ENCODE data around the gene MRPL53. TPM values are rescaled to one million over a fixed set of nuclear protein-coding genes. Genes with fewer than 3 reads are reported as not detected.

The MRPL53 gene
- total and polyA plus RNA-seq, 2 of the 13 experiments (the other 11 are each of a cell fraction or from before 2014, with no cell fraction given) = 34.3 to 51.9 TPM

- TF ChIP-seq ZNF773 (CRISPR knock-in tag; IDR thresholded peaks at IDR 0.05; ENCODE audit: borderline replicate concordance) = no peak
- no peak for TF ChIP-seq ZNF264 (CRISPR knock-in tag; IDR thresholded peaks at IDR 0.05)
- no peak for TF ChIP-seq ZNF34 (CRISPR knock-in tag; IDR thresholded peaks at IDR 0.05; ENCODE audit: borderline replicate concordance)
- TF ChIP-seq SSRP1 (CRISPR knock-in tag; IDR thresholded peaks at IDR 0.05) = peak; percentile 97
- peak; percentile 95 for TF ChIP-seq ZNF572 (CRISPR knock-in tag; IDR thresholded peaks at IDR 0.05)
- TF ChIP-seq ZBTB8A (CRISPR knock-in tag; IDR thresholded peaks at IDR 0.05; ENCODE audit: borderline replicate concordance, low read depth) = no peak
- TF ChIP-seq MIER3 (CRISPR knock-in tag; IDR thresholded peaks at IDR 0.05; ENCODE audit: borderline replicate concordance) = peak; percentile 38; the same call in 1 of the 2 replicates
- TF ChIP-seq ARNTL (CRISPR knock-in tag; IDR thresholded peaks at IDR 0.05) = no peak
- TF ChIP-seq, protein P1, sequence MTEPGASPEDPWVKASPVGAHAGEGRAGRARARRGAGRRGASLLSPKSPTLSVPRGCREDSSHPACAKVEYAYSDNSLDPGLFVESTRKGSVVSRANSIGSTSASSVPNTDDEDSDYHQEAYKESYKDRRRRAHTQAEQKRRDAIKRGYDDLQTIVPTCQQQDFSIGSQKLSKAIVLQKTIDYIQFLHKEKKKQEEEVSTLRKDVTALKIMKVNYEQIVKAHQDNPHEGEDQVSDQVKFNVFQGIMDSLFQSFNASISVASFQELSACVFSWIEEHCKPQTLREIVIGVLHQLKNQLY (CRISPR knock-in tag; IDR thresholded peaks at IDR 0.05) = no peak
- TF ChIP-seq MXI1 (IDR thresholded peaks at IDR 0.05; ENCODE audit: borderline replicate concordance, low read depth, low read length) = no peak
- TF ChIP-seq ZBTB26 (CRISPR knock-in tag; IDR thresholded peaks at IDR 0.05; ENCODE audit: borderline replicate concordance) = no peak
- TF ChIP-seq ZNF205 (CRISPR knock-in tag; IDR thresholded peaks at IDR 0.05) = peak; percentile 64; the same call in 1 of the 2 replicates
- 0 out of 2 replicates have a peak, but pooled peaks have one; percentile 45 for TF ChIP-seq ARID2 (CRISPR knock-in tag; IDR thresholded peaks at IDR 0.05; ENCODE audit: borderline replicate concordance)
- TF ChIP-seq CCAR2 (optimal IDR thresholded peaks at IDR 0.05; ENCODE audit: low read depth, low read length) = no peak
- TF ChIP-seq ZNF513 (CRISPR knock-in tag; conservative IDR thresholded peaks at IDR 0.05) = no peak
- TF ChIP-seq HIVEP1 (CRISPR knock-in tag; IDR thresholded peaks at IDR 0.05) = no peak
- TF ChIP-seq, protein P2, sequence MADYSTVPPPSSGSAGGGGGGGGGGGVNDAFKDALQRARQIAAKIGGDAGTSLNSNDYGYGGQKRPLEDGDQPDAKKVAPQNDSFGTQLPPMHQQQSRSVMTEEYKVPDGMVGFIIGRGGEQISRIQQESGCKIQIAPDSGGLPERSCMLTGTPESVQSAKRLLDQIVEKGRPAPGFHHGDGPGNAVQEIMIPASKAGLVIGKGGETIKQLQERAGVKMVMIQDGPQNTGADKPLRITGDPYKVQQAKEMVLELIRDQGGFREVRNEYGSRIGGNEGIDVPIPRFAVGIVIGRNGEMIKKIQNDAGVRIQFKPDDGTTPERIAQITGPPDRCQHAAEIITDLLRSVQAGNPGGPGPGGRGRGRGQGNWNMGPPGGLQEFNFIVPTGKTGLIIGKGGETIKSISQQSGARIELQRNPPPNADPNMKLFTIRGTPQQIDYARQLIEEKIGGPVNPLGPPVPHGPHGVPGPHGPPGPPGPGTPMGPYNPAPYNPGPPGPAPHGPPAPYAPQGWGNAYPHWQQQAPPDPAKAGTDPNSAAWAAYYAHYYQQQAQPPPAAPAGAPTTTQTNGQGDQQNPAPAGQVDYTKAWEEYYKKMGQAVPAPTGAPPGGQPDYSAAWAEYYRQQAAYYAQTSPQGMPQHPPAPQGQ (CRISPR knock-in tag; IDR thresholded peaks at IDR 0.05; ENCODE audit: borderline replicate concordance) = peak; percentile 93; the same call in 1 of the 2 replicates
- no peak; the same call in 1 of the 2 replicates for TF ChIP-seq ZNF800 (CRISPR knock-in tag; IDR thresholded peaks at IDR 0.05)
- TF ChIP-seq ATF6 (CRISPR knock-in tag; conservative IDR thresholded peaks at IDR 0.05) = no peak
Observed at GRCh38 chr2:74424139-74424992, 48.1 kb downstream of the MRPL53 start (continued).

Measured in HepG2 (cell line).